ENCODE measurements around the gene CLTRN.

DNA sequence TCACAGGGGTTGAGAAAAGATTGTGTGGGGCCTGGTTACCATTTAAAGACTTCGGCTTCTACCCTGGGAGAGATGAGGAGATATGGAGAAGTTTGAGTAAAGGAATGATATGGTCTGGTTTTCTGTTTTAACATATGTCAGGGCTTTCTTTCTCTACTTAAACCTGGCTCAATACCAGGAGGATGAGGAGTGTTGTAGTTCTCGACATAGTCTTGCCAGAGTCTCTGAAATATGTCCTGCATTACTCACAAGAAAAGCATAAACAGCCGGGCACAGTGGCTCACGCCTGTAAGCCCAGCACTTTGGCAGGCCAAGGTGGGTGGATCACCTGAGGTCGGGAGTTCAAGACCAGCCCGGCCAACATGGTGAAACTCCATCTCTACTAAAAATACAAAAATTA is 47.5 kb downstream of the CLTRN start:
- TF ChIP-seq POLR2AphosphoS5 (IDR thresholded peaks at IDR 0.05; ENCODE audit: low read depth, low read length) = no peak
- TF ChIP-seq, protein P1, sequence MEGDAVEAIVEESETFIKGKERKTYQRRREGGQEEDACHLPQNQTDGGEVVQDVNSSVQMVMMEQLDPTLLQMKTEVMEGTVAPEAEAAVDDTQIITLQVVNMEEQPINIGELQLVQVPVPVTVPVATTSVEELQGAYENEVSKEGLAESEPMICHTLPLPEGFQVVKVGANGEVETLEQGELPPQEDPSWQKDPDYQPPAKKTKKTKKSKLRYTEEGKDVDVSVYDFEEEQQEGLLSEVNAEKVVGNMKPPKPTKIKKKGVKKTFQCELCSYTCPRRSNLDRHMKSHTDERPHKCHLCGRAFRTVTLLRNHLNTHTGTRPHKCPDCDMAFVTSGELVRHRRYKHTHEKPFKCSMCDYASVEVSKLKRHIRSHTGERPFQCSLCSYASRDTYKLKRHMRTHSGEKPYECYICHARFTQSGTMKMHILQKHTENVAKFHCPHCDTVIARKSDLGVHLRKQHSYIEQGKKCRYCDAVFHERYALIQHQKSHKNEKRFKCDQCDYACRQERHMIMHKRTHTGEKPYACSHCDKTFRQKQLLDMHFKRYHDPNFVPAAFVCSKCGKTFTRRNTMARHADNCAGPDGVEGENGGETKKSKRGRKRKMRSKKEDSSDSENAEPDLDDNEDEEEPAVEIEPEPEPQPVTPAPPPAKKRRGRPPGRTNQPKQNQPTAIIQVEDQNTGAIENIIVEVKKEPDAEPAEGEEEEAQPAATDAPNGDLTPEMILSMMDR (IDR thresholded peaks at IDR 0.05) = no peak
- TF ChIP-seq MXI1 (IDR thresholded peaks at IDR 0.05; ENCODE audit: low read depth, low read length) = no peak
- no peak for TF ChIP-seq CHD2 (IDR thresholded peaks at IDR 0.05; ENCODE audit: low read length, partially characterized antibody)
- no peak for TF ChIP-seq USF2 (IDR thresholded peaks at IDR 0.05; ENCODE audit: borderline replicate concordance, low read depth, low read length)
- TF ChIP-seq RXRA (IDR thresholded peaks at IDR 0.05; ENCODE audit: borderline replicate concordance, low read depth) = no peak
